ENCODE data around the gene OR8D4.
"Not testable (repeated sequence)": the region's sequence is repeated elsewhere in the genome, so short reads cannot be mapped to it uniquely, and the experiment has no call there.

The OR8D4 gene

GRCh38 chr11:123901867-123902266 lies at the start of gene OR8D4:
Gene OR8D4, plus strand, starts transcription at chr11:123902167. Its CDS starts 4,265 bp downstream, at chr11:123906432.
- DNase-seq: no peak

- DNase-seq: no peak
Measured at GRCh38 chr11:123852321-123852720, 49.6 kb upstream of the OR8D4 start.

DNA sequence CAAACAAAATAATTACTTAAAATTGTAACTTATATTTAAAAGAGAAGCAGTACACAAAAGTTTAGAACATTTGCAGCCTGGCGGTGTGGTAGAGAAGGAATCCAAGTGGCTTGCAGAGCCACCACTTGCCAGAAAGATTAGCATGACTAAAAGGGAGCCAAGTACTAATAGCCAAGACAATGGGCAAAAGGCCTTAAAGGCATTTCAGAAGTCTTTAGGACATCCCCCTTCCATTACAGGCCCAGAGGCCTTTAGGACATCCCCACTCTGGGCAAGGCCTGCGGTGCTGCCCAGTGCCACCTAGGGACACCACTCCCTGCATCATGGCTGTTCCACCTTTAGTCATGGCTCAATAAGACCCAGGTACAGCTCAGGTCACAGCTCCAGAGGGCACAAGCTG lies 48.9 kb upstream of the OR8D4 start:
- no peak for DNase-seq

- no peak for DNase-seq
Measured at GRCh38 chr11:123856444-123856843, 45.5 kb upstream of the OR8D4 start.

GRCh38 chr11:123859731-123860130 lies 42.2 kb upstream of the OR8D4 start:
- DNase-seq: no peak

DNA sequence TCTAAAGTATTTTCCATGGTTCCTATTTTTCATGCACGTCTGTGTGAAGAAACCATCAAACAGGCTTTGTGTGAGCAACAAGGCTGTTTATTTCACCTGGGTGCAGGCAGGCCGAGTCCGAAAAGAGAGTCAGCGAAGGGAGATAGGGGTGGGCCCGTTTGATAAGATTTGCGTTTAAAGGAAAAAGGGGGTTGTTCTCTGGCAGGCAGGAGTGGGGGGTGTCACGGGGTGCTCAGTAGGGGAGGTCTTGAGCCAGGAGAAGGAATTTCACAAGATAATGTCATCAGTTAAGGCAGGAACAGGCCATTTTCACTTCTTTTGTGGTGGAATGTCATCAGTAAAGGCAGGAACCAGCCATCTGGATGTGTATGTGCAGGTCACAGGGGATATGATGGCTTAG lies 36.7 kb upstream of the OR8D4 start:
- not testable (repeated sequence) for DNase-seq

- not testable (repeated sequence) for DNase-seq
Measured at GRCh38 chr11:123867795-123868194, 34.2 kb upstream of the OR8D4 start.

- DNase-seq: no peak
Measured at GRCh38 chr11:123880912-123881311, 21.1 kb upstream of the OR8D4 start.

DNA sequence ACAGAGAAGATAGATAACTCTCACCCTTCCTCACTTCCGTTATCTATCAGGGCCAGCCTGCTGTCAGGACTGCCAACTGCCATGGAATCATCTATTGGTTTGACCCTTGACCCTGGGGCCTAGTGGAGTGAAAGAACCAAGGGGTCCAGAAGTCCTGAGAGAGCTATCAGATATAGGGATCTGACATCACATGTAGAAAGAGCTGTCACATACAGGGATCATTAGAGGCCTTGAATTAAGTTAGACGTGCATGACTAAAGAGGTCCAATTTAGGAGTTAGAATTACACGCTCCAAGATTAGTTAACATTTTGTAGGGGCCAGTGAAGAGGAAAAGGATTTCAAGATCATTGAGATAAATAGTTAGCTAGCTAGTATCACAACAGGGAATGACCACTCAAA lies 16.4 kb upstream of the OR8D4 start, which contains the start of gene TMEM225:
TSS of gene TMEM225 (minus strand) at position 101 of the 400 bp plus-strand sequence. CDS start 245 bp downstream, outside the sequence.
- DNase-seq: no peak

- DNase-seq: no peak
Measured at GRCh38 chr11:123892031-123892430, 9.9 kb upstream of the OR8D4 start.

- no peak for DNase-seq
Measured at GRCh38 chr11:123899792-123900191, 2.2 kb upstream of the OR8D4 start.

- no peak for DNase-seq
Measured at GRCh38 chr11:123903932-123904331, 2.0 kb downstream of the OR8D4 start.

DNA sequence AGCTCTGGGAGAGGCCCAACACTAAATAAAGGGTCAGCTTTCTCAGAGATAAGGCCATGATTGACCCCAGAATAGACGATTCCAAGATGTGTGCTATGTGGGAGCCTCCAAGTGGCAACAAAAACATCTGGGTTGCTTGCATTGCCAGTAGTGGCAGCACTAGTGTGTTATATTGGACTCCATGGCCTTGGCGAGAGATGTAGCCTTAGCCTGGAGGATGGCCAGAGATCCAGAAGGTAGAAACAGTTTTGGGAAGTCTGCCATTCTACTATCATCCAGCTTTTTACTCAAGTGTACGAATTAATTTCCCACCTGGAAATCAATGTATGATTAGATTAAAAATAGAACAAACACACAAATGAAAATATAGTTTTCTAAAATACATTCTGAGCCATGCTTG lies 3.0 kb downstream of the OR8D4 start:
- no peak for DNase-seq

DNA sequence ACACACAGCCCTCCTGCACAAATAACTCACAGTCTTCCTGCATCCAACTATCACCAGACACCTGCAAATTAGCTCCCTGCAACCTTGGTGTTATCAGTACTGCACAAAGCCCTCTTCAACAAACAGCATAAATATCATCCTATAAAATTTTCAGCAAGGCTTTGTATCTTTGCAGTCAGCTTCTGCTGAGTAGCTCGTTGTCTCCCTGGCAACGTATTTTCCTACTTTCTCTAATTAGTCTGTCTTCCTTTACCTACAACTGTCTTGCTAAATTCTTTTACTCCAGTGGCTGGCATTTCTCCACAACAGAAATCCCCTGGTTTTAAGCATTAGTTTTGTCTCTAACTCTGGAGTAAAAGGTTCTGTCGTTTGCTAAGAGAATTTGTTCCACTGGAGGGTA lies 3.9 kb downstream of the OR8D4 start:
- no peak for DNase-seq

GRCh38 chr11:123920943-123921342 lies 19.0 kb downstream of the OR8D4 start:
- DNase-seq: no peak

DNA sequence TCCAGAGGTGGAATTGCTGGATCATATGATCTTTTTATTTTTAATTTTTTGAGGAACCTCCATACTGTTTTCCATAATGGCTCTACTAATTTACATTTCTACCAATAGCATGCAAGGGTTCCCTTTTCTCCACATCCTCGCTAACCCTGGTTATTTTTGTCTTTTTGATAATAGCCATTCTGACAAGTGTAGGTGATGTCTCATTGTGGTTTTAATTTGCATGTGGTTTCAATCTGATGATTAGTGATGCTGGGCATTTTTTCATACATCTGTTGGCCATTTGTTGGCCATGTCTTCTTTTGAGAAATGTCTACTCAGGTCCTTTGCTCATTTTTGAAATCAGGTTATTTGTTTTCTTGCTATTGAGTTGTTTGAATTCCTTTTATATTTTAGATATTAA lies 22.1 kb downstream of the OR8D4 start:
- DNase-seq: no peak

GRCh38 chr11:123939317-123939716 lies 37.4 kb downstream of the OR8D4 start, which contains the start of gene OR4D5:
Gene OR4D5, plus strand, starts transcription at chr11:123939617. Its CDS starts 0 bp downstream, at chr11:123939617.
- DNase-seq: no peak

DNA sequence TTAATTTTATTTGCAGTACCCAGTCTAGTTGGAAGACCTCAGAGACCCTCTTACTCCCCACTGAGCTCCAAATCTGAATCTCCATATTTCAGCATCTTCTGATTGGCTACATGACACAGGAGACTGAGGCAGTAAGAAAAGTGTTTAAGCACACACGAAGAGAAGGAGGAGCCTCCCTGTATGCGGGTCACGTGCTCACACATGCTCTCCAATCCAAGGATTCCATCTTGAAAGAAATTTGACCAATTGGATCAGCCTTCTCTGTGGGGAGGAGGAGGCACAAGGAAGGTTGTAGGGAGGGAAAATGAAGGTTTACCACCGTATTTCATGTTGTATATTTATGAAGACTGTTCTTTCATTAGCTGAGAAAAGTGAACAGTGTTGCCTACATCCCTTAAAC lies 40.4 kb downstream of the OR8D4 start:
- no peak for DNase-seq

DNA sequence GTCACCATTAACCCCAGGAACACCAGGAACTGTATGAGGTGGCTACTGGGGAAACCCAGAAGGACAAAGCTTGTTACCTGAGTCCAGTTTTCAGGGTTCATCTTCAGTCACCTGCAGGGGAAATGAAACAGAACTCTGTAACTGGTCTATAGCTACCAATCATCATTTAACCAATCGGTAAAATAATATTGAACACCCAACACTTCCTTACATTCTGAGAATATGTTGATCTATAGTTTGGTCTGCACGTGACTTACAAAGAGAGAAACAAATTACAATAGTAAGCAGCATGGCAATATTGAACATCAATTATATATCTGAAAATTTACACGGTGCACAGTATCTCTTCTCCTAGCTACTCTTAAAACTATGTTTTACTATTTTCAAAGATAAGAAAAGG lies 41.8 kb downstream of the OR8D4 start, which contains the start of gene OR6T1:
TSS of gene OR6T1 (minus strand) at position 101 of the 400 bp plus-strand sequence. CDS start at position 101, 0 bp downstream.
- no peak for DNase-seq

DNA sequence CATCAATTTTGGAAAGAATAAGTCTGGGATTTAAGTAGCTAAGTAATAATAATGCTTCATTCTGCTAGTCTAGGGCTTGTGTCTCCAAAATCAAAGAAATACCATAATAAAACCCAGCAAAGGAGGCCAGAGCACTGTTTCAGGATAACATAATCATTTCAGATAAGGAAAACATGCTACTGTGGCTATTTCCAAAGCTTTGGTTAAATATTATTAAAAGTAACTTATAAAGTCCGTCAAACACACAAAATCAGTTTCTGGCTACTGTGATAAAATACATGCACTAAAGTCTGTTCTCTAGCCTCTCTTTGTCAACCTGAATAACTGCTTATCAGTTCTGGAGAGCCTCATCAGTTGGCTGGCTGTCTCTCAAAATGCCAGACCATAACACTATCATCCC lies 43.2 kb downstream of the OR8D4 start:
- DNase-seq: no peak

GRCh38 chr11:123956752-123957151 lies 54.8 kb downstream of the OR8D4 start:
- DNase-seq: no peak
